SJSA1 (cell line): ENCODE results near the gene SBF2. TPM values are rescaled to one million over a fixed set of nuclear protein-coding genes. Genes with fewer than 3 reads are reported as not detected.
"Not testable (repeated sequence)": the region's sequence is repeated elsewhere in the genome, so short reads cannot be mapped to it uniquely, and the experiment has no call there.

ENCODE experiments used
- DNase-seq, 2 experiments: peaks; one replicate each; pipeline ENCODE4 v3.0.0-alpha.2; 2015 to 2020; ENCODE audit warnings: low spot score in 2 of 2, low read depth in 1 of 2
- H3K27ac ChIP-seq: fragments of 250-450 bp; sonication (Bioruptor Pico); 2 replicates; pipeline ENCODE4 v1.5.1; 2020; ENCODE audit warnings: mild to moderate bottlenecking, moderate library complexity
- H3K27me3 ChIP-seq: fragments of 250-450 bp; sonication (Bioruptor Pico); replicated peaks from 2 replicates; pipeline ENCODE4 v1.5.1; 2020; ENCODE audit warnings: mild to moderate bottlenecking, moderate library complexity
- H3K36me3 ChIP-seq: fragments of 250-450 bp; sonication (Bioruptor Pico); 2 replicates; pipeline ENCODE4 v1.5.1; 2020; ENCODE audit warnings: mild to moderate bottlenecking
- H3K4me1 ChIP-seq: fragments of 250-450 bp; sonication (Bioruptor Pico); replicated peaks from 2 replicates; pipeline ENCODE4 v1.6.1; 2021; ENCODE audit warnings: mild to moderate bottlenecking
- H3K4me3 ChIP-seq: fragments of 250-450 bp; sonication (Bioruptor Pico); 2 replicates; pipeline ENCODE4 v1.5.1; 2020; ENCODE audit warnings: mild to moderate bottlenecking
- H3K9me3 ChIP-seq: fragments of 250-450 bp; sonication (Bioruptor Pico); replicated peaks from 2 replicates; pipeline ENCODE4 v1.5.1; 2020; ENCODE audit warnings: mild to moderate bottlenecking
- total RNA-seq: library from RNA; depleted of rRNA; stranded (reverse); fragments of >200 nt; shearing (Covaris generic); gene quantifications from 2 replicates; pipeline ENCODE4 v1.2.3, GENCODE V29; 2014

The SBF2 gene
- total RNA-seq, 1 experiment from 2014 or later: 29.7 TPM

DNA sequence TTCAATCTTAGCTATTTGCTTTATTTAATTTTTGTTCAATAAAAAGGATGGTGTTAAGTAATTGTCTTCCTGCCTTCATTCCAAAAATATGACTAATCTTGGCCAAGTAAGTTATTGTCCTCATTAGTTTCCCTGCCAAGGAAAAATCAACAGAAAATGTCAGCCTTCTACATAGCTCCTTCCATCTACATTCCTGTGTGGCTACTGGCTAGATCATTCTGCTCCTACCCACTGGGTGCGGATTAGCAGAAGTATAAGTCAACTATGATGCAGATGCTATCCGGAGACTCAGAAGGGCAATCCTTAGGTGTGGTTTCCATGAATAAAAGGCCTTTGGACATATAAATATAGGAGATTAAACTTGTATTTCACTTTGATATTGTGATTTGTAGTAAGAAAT lies 154.4 kb downstream of the SBF2 start:
- Histone ChIP-seq H3K9me3 (no peaks in the 10 kb centered on the region), H3K36me3 (no peaks in the 10 kb centered on the region), H3K27ac (no peak overlapping the region), H3K4me1 (peaks cover 13% of the 10 kb centered on the region), H3K27me3 (no peaks in the 10 kb centered on the region), H3K4me3 (no peak overlapping the region)
- DNase-seq: peak in 1 of 2 experiments; percentile 28

DNA sequence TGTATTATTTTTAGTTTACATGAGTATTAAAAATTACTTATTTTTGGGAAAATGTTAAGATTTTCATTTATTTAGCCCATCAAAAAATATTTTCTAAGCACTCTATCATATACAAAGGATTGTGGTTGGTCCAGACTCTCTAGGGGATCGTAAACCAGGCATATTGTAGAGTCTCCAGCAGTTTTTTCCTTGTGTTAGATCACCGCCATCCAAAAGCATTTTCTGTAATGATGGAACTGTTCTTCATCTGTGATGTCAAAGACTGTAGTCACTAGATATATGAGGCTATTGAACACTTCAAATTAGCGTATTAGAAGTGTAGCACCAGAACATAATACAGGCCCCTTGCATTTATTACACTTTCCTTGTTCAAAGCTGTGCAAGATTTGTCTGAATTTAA lies 154.9 kb downstream of the SBF2 start:
- Histone ChIP-seq H3K27ac (no peak overlapping the region), H3K9me3 (0 out of 2 replicates have a peak, but pooled peaks cover 2% of the 10 kb centered on the region), H3K4me1 (peaks cover 13% of the 10 kb centered on the region)

GRCh38 chr11:10134975-10135481 lies 159.0 kb downstream of the SBF2 start:
- H3K36me3 ChIP-seq: no peaks in the 10 kb centered on the region
- H3K27me3 ChIP-seq: no peaks in the 10 kb centered on the region
- H3K9me3 ChIP-seq: 0 out of 2 replicates have a peak, but pooled peaks cover 2% of the 10 kb centered on the region
- peaks cover 9% of the 10 kb centered on the region for H3K4me1 ChIP-seq
- no peak overlapping the region for H3K4me3 ChIP-seq
- no peak overlapping the region for H3K27ac ChIP-seq
- DNase-seq: no peak

More for the DNA sequence above, 154.9 kb downstream of the SBF2 start:
- Histone ChIP-seq H3K4me3 (no peak overlapping the region), H3K36me3 (no peaks in the 10 kb centered on the region), H3K27me3 (no peaks in the 10 kb centered on the region)
- no peak for DNase-seq

DNA sequence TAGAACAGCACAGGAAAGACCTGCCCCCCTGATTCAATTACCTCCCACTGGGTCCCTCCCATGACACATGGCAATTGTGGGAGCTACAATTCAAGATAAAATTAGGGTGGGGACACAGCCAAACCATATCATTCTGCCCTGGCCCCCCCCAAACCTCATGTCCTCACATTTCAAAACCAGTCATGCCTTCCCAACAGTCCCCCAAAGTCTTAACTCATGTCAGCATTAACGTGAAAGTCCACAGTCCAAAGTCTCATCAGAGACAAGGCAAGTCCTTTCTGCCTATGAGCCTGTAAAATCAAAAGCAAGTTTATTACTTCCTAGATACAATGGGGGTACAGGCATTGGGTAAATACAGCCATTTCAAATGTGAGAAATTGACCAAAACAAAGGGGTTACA lies 159.8 kb downstream of the SBF2 start:
- not testable (repeated sequence) for H3K36me3 ChIP-seq, H3K4me3 ChIP-seq, H3K4me1 ChIP-seq, DNase-seq, H3K9me3 ChIP-seq, H3K27ac ChIP-seq, H3K27me3 ChIP-seq

DNA sequence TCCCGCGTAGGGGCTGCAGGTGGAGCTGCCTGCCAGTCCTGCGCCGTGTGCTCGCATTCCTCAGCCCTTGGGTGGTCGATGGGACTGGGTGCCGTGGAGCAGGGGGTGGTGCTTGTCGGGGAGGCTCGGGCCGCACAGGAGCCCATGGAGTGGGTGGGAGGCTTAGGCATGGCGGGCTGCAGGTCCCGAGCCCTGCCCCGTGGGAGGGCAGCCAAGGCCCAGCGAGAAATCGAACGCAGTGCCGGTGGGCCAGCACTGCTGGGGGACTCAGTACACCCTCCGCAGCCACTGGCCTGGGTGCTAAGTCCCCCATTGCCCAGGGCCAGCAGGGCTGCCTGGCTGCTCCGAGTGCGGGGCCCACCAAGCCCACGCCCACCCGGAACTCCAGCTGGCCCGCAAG lies 160.8 kb downstream of the SBF2 start:
- not testable (repeated sequence) for H3K9me3 ChIP-seq, H3K36me3 ChIP-seq, H3K27ac ChIP-seq, H3K4me1 ChIP-seq, H3K27me3 ChIP-seq, DNase-seq, H3K4me3 ChIP-seq

GRCh38 chr11:10130875-10131274 lies 163.1 kb downstream of the SBF2 start:
- no peaks in the 10 kb centered on the region for H3K36me3 ChIP-seq
- 0 out of 2 replicates have a peak, but pooled peaks cover 2% of the 10 kb centered on the region for H3K9me3 ChIP-seq
- DNase-seq: no peak
- H3K27ac ChIP-seq: no peak overlapping the region
- H3K4me1 ChIP-seq: no peaks in the 10 kb centered on the region
- H3K4me3 ChIP-seq: no peak overlapping the region
- no peaks in the 10 kb centered on the region for H3K27me3 ChIP-seq

GRCh38 chr11:10129184-10129583 lies 164.8 kb downstream of the SBF2 start:
- not testable (repeated sequence) for H3K4me1 ChIP-seq, H3K9me3 ChIP-seq, H3K4me3 ChIP-seq, H3K36me3 ChIP-seq, H3K27ac ChIP-seq, DNase-seq, H3K27me3 ChIP-seq

DNA sequence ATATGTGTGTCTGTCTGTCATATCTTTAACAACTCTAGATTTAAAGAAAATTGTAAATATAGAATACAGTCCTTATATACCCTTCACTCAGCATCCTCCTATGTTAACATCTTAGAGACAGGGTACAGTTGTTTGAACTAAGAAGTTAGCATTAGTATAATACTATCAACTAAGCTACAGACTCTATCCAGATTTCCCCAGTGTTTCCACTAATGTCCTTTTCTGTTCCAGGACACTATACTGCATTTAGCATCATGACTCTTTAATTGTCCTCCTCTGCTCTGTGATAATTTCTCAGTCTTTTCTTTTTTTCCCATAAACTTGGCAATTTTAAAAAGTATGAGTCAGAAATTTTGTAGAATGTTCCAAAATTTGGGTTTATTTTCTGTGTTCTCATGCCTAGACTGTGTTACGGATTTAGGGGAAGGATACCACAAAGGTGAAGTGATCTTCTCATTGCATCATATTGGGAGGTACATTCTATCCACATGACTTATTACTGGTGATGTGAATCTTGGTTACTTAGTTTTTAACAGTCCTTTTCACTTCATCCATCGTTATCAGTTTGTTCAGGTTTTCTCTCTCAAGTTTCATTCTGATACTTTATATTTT lies 168.4 kb downstream of the SBF2 start:
- no peak overlapping the region for H3K4me3 ChIP-seq
- no peaks in the 10 kb centered on the region for H3K27me3 ChIP-seq
- peaks cover 6% of the 10 kb centered on the region for H3K4me1 ChIP-seq
- no peak overlapping the region for H3K27ac ChIP-seq
- no peaks in the 10 kb centered on the region for H3K36me3 ChIP-seq
- no peak for DNase-seq
- H3K9me3 ChIP-seq: no peaks in the 10 kb centered on the region

DNA sequence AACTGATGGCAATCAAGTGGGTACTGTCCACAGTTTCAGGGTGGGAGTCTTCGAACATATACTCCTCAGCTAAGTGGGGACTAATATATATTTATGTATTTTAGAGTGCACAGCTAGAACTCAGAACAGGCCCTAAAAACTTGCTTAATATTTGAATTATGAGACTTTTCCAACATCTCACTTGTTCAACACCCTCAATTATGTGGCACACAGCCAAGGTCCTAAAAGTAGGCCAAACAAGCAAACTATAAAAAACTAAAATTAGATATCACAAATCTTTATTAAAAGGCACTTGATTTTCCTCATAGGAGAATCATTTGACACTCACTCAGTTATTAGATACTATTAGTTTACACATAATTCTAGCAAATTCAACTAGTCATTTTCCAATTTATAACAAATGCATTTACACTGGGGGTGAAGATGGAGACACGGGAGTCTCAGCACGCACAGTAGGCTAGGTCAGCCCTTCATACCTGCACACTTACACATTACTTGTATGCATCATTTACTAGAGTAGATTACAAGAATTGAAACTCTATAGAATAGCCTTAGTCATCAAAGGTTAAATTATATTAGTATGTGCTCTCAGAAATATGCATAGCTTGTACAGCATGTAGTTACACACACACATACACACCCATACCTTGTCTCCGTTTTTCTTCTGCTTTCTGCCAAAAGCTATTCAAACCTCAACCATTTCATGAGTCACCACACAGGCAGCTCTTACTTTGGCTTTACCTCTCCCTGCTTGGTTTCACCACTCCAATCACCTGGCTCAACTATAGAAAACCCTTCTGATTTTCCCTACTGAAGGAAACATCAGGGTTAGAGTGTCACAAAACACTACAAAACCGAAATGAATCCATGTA lies 171.5 kb downstream of the SBF2 start:
- peaks cover 13% of the 10 kb centered on the region for H3K4me1 ChIP-seq
- no peak overlapping the region for H3K4me3 ChIP-seq
- H3K27ac ChIP-seq: no peak overlapping the region
- H3K9me3 ChIP-seq: no peaks in the 10 kb centered on the region
- DNase-seq: peak in 1 of 2 experiments; percentile 21
- H3K36me3 ChIP-seq: no peaks in the 10 kb centered on the region
- no peaks in the 10 kb centered on the region for H3K27me3 ChIP-seq

GRCh38 chr11:10118865-10119264 lies 175.2 kb downstream of the SBF2 start:
- no peak overlapping the region for H3K27ac ChIP-seq
- no peak for DNase-seq
- H3K27me3 ChIP-seq: no peaks in the 10 kb centered on the region
- H3K4me1 ChIP-seq: peaks cover 34% of the 10 kb centered on the region
- H3K4me3 ChIP-seq: no peak overlapping the region
- H3K9me3 ChIP-seq: no peaks in the 10 kb centered on the region
- H3K36me3 ChIP-seq: no peaks in the 10 kb centered on the region

DNA sequence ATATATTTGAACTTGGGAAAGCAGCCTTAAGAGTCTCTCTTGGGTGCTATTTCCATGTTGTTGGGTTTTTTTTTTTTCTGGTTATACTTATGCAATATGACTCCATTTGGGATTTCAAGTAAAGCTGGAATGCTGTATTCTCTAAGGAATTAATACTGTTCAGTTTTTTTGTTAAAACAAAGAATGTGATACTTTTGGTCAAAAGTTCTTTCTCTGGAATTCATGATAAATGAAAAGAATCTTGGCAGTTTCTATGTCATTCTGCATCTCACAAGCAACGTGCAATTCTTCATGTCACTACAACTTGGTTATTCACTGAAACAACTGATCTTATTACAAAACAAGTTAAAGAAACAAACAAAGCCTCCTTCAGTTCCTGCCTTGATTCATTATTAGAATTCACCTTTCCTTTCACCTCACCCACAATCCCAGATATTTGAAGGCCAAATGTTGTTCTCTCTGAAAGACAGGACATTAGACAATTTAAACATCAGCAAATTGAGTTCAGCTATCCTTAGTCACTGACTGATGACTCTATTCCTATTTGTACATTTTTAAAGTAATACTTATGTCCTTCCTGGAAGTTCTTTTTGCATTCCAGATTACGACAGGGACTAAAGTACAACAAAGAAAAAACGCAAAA lies 176.2 kb downstream of the SBF2 start:
- H3K4me1 ChIP-seq: peaks cover 31% of the 10 kb centered on the region
- DNase-seq: peak in 1 of 2 experiments; percentile 56
- peak overlapping the region; percentile 45 for H3K27ac ChIP-seq
- H3K27me3 ChIP-seq: no peaks in the 10 kb centered on the region
- H3K36me3 ChIP-seq: no peaks in the 10 kb centered on the region
- no peaks in the 10 kb centered on the region for H3K9me3 ChIP-seq
- H3K4me3 ChIP-seq: no peak overlapping the region

DNA sequence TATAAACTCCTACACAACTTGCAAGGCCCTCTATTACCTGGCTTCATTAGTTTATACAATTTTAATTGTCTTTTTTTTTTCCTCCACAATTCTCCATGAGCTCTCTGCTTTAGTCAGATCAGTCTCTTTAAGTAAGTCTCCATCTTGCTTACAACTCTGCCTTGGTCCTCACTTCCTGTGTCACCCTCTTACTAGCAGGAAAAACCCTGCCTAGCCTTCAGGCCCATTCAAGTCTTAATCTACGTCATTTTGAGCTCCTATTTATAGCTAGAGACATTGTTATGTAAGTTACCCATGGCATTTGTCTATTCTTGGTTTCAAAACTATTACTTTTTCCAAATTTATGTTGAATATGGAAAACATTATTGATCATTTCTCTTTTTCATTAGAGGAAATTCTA lies 177.4 kb downstream of the SBF2 start:
- no peak for DNase-seq
- Histone ChIP-seq H3K4me3 (no peak overlapping the region), H3K27ac (no peak overlapping the region), H3K27me3 (no peaks in the 10 kb centered on the region), H3K4me1 (peaks cover 28% of the 10 kb centered on the region), H3K9me3 (no peaks in the 10 kb centered on the region), H3K36me3 (no peaks in the 10 kb centered on the region)

- H3K4me3 ChIP-seq: no peak overlapping the region
- DNase-seq: peak; percentile 58 to 71
- H3K27ac ChIP-seq: peak overlapping the region; percentile 40
- no peaks in the 10 kb centered on the region for H3K36me3 ChIP-seq
- H3K27me3 ChIP-seq: no peaks in the 10 kb centered on the region
- H3K4me1 ChIP-seq: peaks cover 33% of the 10 kb centered on the region
- no peaks in the 10 kb centered on the region for H3K9me3 ChIP-seq
These were observed 179.2 kb downstream of the SBF2 start for GRCh38 chr11:10114593-10115404.
